Progenitor cell of endocrine pancreas (in vitro differentiated cells): ENCODE measurements around the gene CAB39. TPM values are rescaled to one million over a fixed set of nuclear protein-coding genes. Genes with fewer than 3 reads are reported as not detected.
A peak's percentile ranks its signal among the peaks of the same experiment; 100 is the strongest.

Experiments
- DNase-seq: peaks from one replicate; pipeline ENCODE4 v3.0.0; 2021; ENCODE audit warnings: low spot score; ENCODE audit not compliant: unreplicated experiment
- H3K27ac Mint-ChIP-seq: 2 replicates; pipeline ENCODE4 v1.8.0; 2021; ENCODE audit warnings: mild to moderate bottlenecking, moderate library complexity, mixed read lengths
- H3K27me3 Mint-ChIP-seq: 2 replicates; pipeline ENCODE4 v1.8.0; 2021; ENCODE audit warnings: mixed read lengths
- H3K36me3 Mint-ChIP-seq: 2 replicates; pipeline ENCODE4 v1.8.0; 2022; ENCODE audit warnings: mixed read lengths; ENCODE audit not compliant: insufficient read depth
- H3K4me1 Mint-ChIP-seq: 2 replicates; pipeline ENCODE4 v1.8.0; 2021; ENCODE audit warnings: low read depth, mixed read lengths
- H3K4me3 Mint-ChIP-seq: 2 replicates; pipeline ENCODE4 v1.8.0; 2021; ENCODE audit warnings: low read depth, mild to moderate bottlenecking, moderate library complexity, mixed read lengths
- H3K9me3 Mint-ChIP-seq: 2 replicates; pipeline ENCODE4 v1.8.0; 2021; ENCODE audit warnings: low read depth, mixed read lengths
- CTCF ChIP-seq: fragments of 200-600 bp; sonication (generic); IDR thresholded peaks from one replicate; pipeline ENCODE4 v1.5.0; 2021; ENCODE audit warnings: antibody characterized with exemption, mild to moderate bottlenecking; ENCODE audit not compliant: unreplicated experiment
- total RNA-seq: library from RNA; stranded (reverse); gene quantifications from 2 replicates; pipeline ENCODE4 v1.2.1, GENCODE V29; 2021

The CAB39 gene
- total RNA-seq, 1 donor from 2014 or later: 44.1 TPM

DNA sequence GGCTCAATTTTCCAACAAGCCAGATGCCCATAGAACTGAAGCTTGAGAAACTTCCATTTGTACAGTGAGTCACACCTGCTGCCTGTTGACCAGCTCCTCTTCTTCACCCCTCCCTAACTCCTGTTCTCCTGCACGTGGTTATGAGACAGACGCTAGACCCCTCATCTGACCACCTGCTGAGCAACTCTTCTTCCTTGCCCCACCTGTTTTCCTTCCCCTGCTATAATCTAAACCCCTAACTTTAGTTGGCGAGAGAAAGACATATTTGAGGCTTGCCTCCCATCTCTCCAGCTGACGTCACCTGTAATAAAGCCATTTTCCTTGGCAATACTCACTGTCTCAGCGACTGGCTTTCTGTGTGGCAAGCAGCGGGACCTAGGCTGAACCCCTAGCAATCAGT, 129.8 kb downstream of the CAB39 start:
- no peak for DNase-seq
- no peaks in the 10 kb centered on the region for H3K4me1 Mint-ChIP-seq
- H3K36me3 Mint-ChIP-seq: no peaks in the 10 kb centered on the region
- TF ChIP-seq CTCF: no peak
- H3K27me3 Mint-ChIP-seq: peaks cover 26% of the 10 kb centered on the region
- no peak overlapping the region for H3K4me3 Mint-ChIP-seq
- H3K9me3 Mint-ChIP-seq: peaks cover 8% of the 10 kb centered on the region
- no peak overlapping the region for H3K27ac Mint-ChIP-seq

- H3K27me3 Mint-ChIP-seq: peaks cover 30% of the 10 kb centered on the region
- H3K4me3 Mint-ChIP-seq: no peak overlapping the region
- H3K36me3 Mint-ChIP-seq: no peaks in the 10 kb centered on the region
- peaks cover 6% of the 10 kb centered on the region for H3K9me3 Mint-ChIP-seq
- no peaks in the 10 kb centered on the region for H3K4me1 Mint-ChIP-seq
- no peak overlapping the region for H3K27ac Mint-ChIP-seq
- DNase-seq: no peak
- no peak for TF ChIP-seq CTCF
Measured at GRCh38 chr2:230843132-230843531, 130.5 kb downstream of the CAB39 start.

- H3K27ac Mint-ChIP-seq: no peak overlapping the region
- H3K4me3 Mint-ChIP-seq: no peak overlapping the region
- H3K9me3 Mint-ChIP-seq: no peaks in the 10 kb centered on the region
- DNase-seq: no peak
- H3K36me3 Mint-ChIP-seq: no peaks in the 10 kb centered on the region
- peaks cover 3% of the 10 kb centered on the region for H3K4me1 Mint-ChIP-seq
- peaks cover 46% of the 10 kb centered on the region for H3K27me3 Mint-ChIP-seq
- no peak for TF ChIP-seq CTCF
Measured at GRCh38 chr2:230846360-230846759, 133.7 kb downstream of the CAB39 start.

DNA sequence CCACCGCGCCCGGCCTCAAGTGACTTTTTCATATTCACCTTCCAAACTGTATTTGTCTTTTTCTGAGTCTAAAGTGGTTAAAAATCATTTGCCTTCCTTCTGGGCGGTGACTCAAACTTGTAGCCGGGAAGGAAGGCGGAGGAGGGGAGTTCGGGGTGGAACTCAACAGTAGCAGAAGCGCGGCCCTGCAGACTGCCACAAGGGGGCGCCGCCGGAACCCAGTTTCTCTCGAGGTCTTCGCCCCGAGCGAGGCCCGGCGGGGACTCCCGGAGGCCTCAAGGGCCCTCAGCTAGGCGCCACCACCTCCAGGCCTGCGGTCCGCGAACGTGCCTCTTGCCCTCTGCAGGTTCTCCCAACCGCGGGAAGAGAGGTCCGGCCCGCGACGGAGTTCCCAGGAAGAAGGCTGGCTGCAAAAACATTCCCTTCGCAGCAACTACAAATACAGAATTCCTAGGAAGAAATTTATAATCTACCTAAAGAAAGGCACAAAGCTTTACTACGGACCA, 135.3 kb downstream of the CAB39 start:
- H3K9me3 Mint-ChIP-seq: no peaks in the 10 kb centered on the region
- H3K36me3 Mint-ChIP-seq: no peaks in the 10 kb centered on the region
- no peak overlapping the region for H3K27ac Mint-ChIP-seq
- peak; percentile 98 for TF ChIP-seq CTCF
- peak; percentile 86 for DNase-seq
- peaks cover 3% of the 10 kb centered on the region for H3K4me1 Mint-ChIP-seq
- H3K4me3 Mint-ChIP-seq: no peak overlapping the region
- H3K27me3 Mint-ChIP-seq: peaks cover 38% of the 10 kb centered on the region

- no peak overlapping the region for H3K27ac Mint-ChIP-seq
- peaks cover 3% of the 10 kb centered on the region for H3K4me1 Mint-ChIP-seq
- no peaks in the 10 kb centered on the region for H3K36me3 Mint-ChIP-seq
- peak; percentile 77 for TF ChIP-seq CTCF
- peaks cover 41% of the 10 kb centered on the region for H3K27me3 Mint-ChIP-seq
- no peaks in the 10 kb centered on the region for H3K9me3 Mint-ChIP-seq
- DNase-seq: no peak
- no peak overlapping the region for H3K4me3 Mint-ChIP-seq
Measured at GRCh38 chr2:230849633-230850357, 137.2 kb downstream of the CAB39 start.
